K562 (cell line): ENCODE data around the gene CFAP251. TPM values are rescaled to one million over a fixed set of nuclear protein-coding genes. Genes with fewer than 3 reads are reported as not detected.

Experiments
- ATAC-seq: fragments of 200-7000 bp; cut with Tn5 transposase; 3 replicates; pipeline ENCODE4 v1.9.1; 2020; ENCODE audit warnings: moderate library complexity
- BruUV-seq: library from RNA; stranded (reverse); fragments of 400-500 nt; replicated peaks from 2 replicates; lab custom pipeline; 2021; lab: Mats Ljungman, UMichigan
- CTCF ChIA-PET: fragments of 300-600 bp; formaldehyde crosslinking; extraction: SDS; loops from one replicate; lab custom pipeline; 2021; ENCODE audit warnings: low intra/inter-chr PET ratio; lab: Yijun Ruan, JAX
- POLR2A ChIA-PET: fragments of 300-600, 350-650 bp; sonication (Branson Sonifier 250); formaldehyde crosslinking; extraction: SDS; loops from one replicate; lab custom pipeline; 2021; ENCODE audit warnings: antibody characterized with exemption, inconsistent platforms; lab: Yijun Ruan, JAX
- DNase-seq, 4 experiments: peaks; one replicate each; pipeline versions ENCODE4 v3.0.0 to v3.0.0-alpha.2; 2011 to 2018; ENCODE audit warnings: low spot score in 3 of 4, mixed read lengths in 3 of 4; ENCODE audit errors: extremely low read depth in 1 of 4
- FAIRE-seq: peaks from 2 replicates; lab custom pipeline; 2011; peaks lifted over from hg19 to GRCh38; lab: Jason Lieb, UNC
- H2AFZ ChIP-seq: 2 replicates; pipeline ENCODE4 v1.6.0; 2011; ENCODE audit warnings: low read depth, low read length, control low read depth, inconsistent platforms
- H3K27ac ChIP-seq: fragments of 200-600 bp; 3 replicates; pipeline ENCODE4 v1.8.0; 2011; ENCODE audit warnings: low read depth, mild to moderate bottlenecking, control low read depth, inconsistent platforms, low read length, moderate library complexity, mixed read lengths; ENCODE audit errors: extremely low read depth
- H3K27me3 ChIP-seq, 2 experiments: fragments of 300-600 bp in 1 of 2; 2 replicates in 1 of 2; 3 replicates in 1 of 2; pipeline versions ENCODE4 v1.6.0 to v1.8.0; 2011; ENCODE audit warnings: inconsistent platforms in 2 of 2, low read length in 2 of 2, mild to moderate bottlenecking in 1 of 2, mixed read lengths in 1 of 2, moderate library complexity in 1 of 2; ENCODE audit not compliant: control insufficient read depth in 2 of 2, insufficient read depth in 2 of 2
- H3K36me3 ChIP-seq: fragments of 300-600 bp; 3 replicates; pipeline ENCODE4 v1.8.0; 2011; ENCODE audit warnings: mild to moderate bottlenecking, low read length, inconsistent platforms; ENCODE audit not compliant: control insufficient read depth, insufficient read depth
- H3K4me1 ChIP-seq, 2 experiments: fragments of 200-600 bp in 1 of 2; replicated peaks in 1 of 2; 2 replicates in 1 of 2; 3 replicates in 1 of 2; pipeline versions ENCODE4 v1.5.1 to v1.8.0; 2011; ENCODE audit warnings: inconsistent platforms in 2 of 2, low read length in 2 of 2, mild to moderate bottlenecking in 1 of 2, mixed read lengths in 1 of 2, moderate library complexity in 1 of 2; ENCODE audit not compliant: control insufficient read depth in 2 of 2, insufficient read depth in 2 of 2
- H3K4me2 ChIP-seq: 2 replicates; pipeline ENCODE4 v1.6.1; 2011; ENCODE audit warnings: low read length, control low read depth, inconsistent platforms, mixed read lengths; ENCODE audit not compliant: insufficient read depth
- H3K4me3 ChIP-seq: fragments of 200-600 bp; sonication (generic), shearing (Covaris generic); 2 replicates; pipeline ENCODE4 v1.5.1; 2016; ENCODE audit warnings: control low read depth, inconsistent platforms
- H3K79me2 ChIP-seq: fragments of 200-600 bp; 3 replicates; pipeline ENCODE4 v1.8.0; 2011; ENCODE audit warnings: low read length, inconsistent platforms; ENCODE audit not compliant: control insufficient read depth, insufficient read depth
- H3K9ac ChIP-seq, 2 experiments: 2 replicates each; pipeline versions ENCODE4 v1.6.0 to v1.6.1; 2011; ENCODE audit warnings: low read depth in 2 of 2, low read length in 2 of 2, control low read depth in 1 of 2, inconsistent platforms in 1 of 2, mild to moderate bottlenecking in 1 of 2, mixed read lengths in 1 of 2; ENCODE audit not compliant: insufficient read depth in 1 of 2
- H3K9me1 ChIP-seq: one replicate; pipeline ENCODE4 v1.6.0; 2011; ENCODE audit warnings: inconsistent platforms, mild to moderate bottlenecking, low read length, moderate library complexity; ENCODE audit not compliant: control insufficient read depth, insufficient read depth
- H3K9me3 ChIP-seq: replicated peaks from 2 replicates; pipeline ENCODE4 v1.5.1; 2011; ENCODE audit warnings: low read depth, low read length, inconsistent platforms; ENCODE audit not compliant: control insufficient read depth, insufficient read depth
- H4K20me1 ChIP-seq: replicated peaks from 2 replicates; pipeline ENCODE4 v1.6.1; 2011; ENCODE audit warnings: low read length, inconsistent platforms, mixed read lengths; ENCODE audit not compliant: control insufficient read depth, insufficient read depth
- ATF4 ChIP-seq: fragments of 450-650 bp; formaldehyde crosslinking; IDR thresholded peaks from 2 replicates; pipeline ENCODE4 v1.4.0; 2022; ENCODE audit warnings: mild to moderate bottlenecking, moderate library complexity
- ELK1 ChIP-seq: sonication (generic); formaldehyde crosslinking; IDR thresholded peaks from 2 replicates; pipeline ENCODE4 v1.8.1; 2022; ENCODE audit warnings: missing genetic modification reagents
- FOXP4 ChIP-seq: sonication (generic); formaldehyde crosslinking; IDR thresholded peaks from 2 replicates; pipeline ENCODE4 v1.8.0; 2022; ENCODE audit warnings: mild to moderate bottlenecking, missing genetic modification reagents, borderline replicate concordance
- HNRNPLL ChIP-seq: fragments of 200-400 bp; formaldehyde crosslinking; IDR thresholded peaks from 2 replicates; pipeline ENCODE4 v1.6.1; 2017; ENCODE audit warnings: low read length, low read depth, mild to moderate bottlenecking; ENCODE audit not compliant: poor library complexity, severe bottlenecking
- PKNOX1 ChIP-seq: fragments of 450-650 bp; IDR thresholded peaks from 2 replicates; pipeline ENCODE4 v1.6.1; 2016
- STAT5A ChIP-seq: IDR thresholded peaks from 2 replicates; pipeline ENCODE4 v1.6.1; 2012; ENCODE audit warnings: low read length, inconsistent platforms, borderline replicate concordance
- TAF7 ChIP-seq: fragments of 450-650 bp; IDR thresholded peaks from 2 replicates; pipeline ENCODE4 v1.6.1; 2016; ENCODE audit warnings: missing genetic modification characterization, missing compliant biosample characterization
- U2AF1 ChIP-seq: fragments of 200-400 bp; formaldehyde crosslinking; optimal IDR thresholded peaks from 2 replicates; pipeline ENCODE3; 2017; ENCODE audit warnings: mild to moderate bottlenecking, low read depth, low read length, moderate library complexity
- ZKSCAN3 ChIP-seq: fragments of 250-450 bp; sonication (Bioruptor Pico); IDR thresholded peaks from 2 replicates; pipeline ENCODE4 v1.4.0; 2020
- ZNF133 ChIP-seq: fragments of 250-450 bp; sonication (Bioruptor Pico); IDR thresholded peaks from 2 replicates; pipeline ENCODE4 v1.4.0; 2020; ENCODE audit warnings: mild to moderate bottlenecking
- ZNF212 ChIP-seq: fragments of 450-650 bp; formaldehyde crosslinking; IDR thresholded peaks from 2 replicates; pipeline ENCODE4 v1.4.0; 2020; ENCODE audit warnings: mild to moderate bottlenecking
- ZNF764 ChIP-seq: fragments of 250-450 bp; sonication (Bioruptor Pico); IDR thresholded peaks from 2 replicates; pipeline ENCODE4 v1.4.0; 2020; ENCODE audit warnings: low read depth, mild to moderate bottlenecking, moderate library complexity
- WGBS: fragments of 100-300 bp; shearing (Covaris generic); methylation state at CpG from one replicate; pipeline ENCODE4 v1.1.6; 2016; ENCODE audit warnings: low coverage, mixed read lengths; ENCODE audit not compliant: insufficient coverage; ENCODE audit errors: missing lambda C conversion rate; 5-methylcytosine and 5-hydroxymethylcytosine counted together
- in situ Hi-C: fragments of 300-500 bp; cut with MboI; formaldehyde crosslinking; loops from 4 replicates; pipeline ENCODE4 v1.15.0; 2018; ENCODE audit warnings: inconsistent platforms, mixed read lengths
- intact Hi-C: fragments of 100-400 bp; cut with micrococcal nuclease; formaldehyde crosslinking; loops from 2 replicates; pipeline ENCODE4 v1.14.2; 2022
- polyA plus RNA-seq, 8 experiments: library from polyadenylated mRNA; depleted of rRNA in 4 of 8; stranded (reverse) in 5 of 8; unstranded in 3 of 8; fragments of >200 nt; fragmentation: Nextera tagmentation in 2 of 8; fragmentation: Illumina TruSeq in 1 of 8; extraction: Ambion mirVana in 2 of 8; extraction: Trizol in 1 of 8; gene quantifications; 2 replicates each; pipeline versions ENCODE4 v1.2.1 to v1.2.3, GENCODE V29; 2011 to 2014; ENCODE audit warnings: inconsistent platforms in 1 of 8, missing spikeins in 1 of 8
- total RNA-seq, 7 experiments: library from RNA; depleted of rRNA in 6 of 7; stranded (reverse); fragments of >200 nt in 6 of 7; fragmentation: Illumina TruSeq in 2 of 7; extraction: Trizol in 2 of 7; gene quantifications; 2 replicates each; pipeline versions ENCODE4 v1.2.1 to v1.2.3, GENCODE V29; 2011 to 2021; ENCODE audit warnings: low replicate concordance in 1 of 7

Gene CFAP251
- total and polyA plus RNA-seq, 9 of the 15 experiments (the other 6 are each of a cell fraction or from before 2014, with no cell fraction given): 16.6 to 31.0 (median 19.1) TPM

- TF ChIP-seq FOXP4 (CRISPR knock-in tag) (no peak), ZKSCAN3 (CRISPR knock-in tag) (no peak), U2AF1 (no peak), TAF7 (tag) (no peak), STAT5A (no peak), ZNF212 (CRISPR knock-in tag) (no peak), PKNOX1 (no peak)
- TF ChIP-seq, all 486 proteins: peak for 0
Measured at GRCh38 chr12:122043476-122043875, 125.1 kb downstream of the CFAP251 start (continued).

GRCh38 chr12:122045262-122045661 lies 126.9 kb downstream of the CFAP251 start:
- Histone ChIP-seq H2AFZ (no peak overlapping the region), H3K9me1 (no peaks in the 10 kb centered on the region), H3K79me2 (no peaks in the 10 kb centered on the region), H3K4me1 (peaks cover 0 to 3% of the 10 kb centered on the region in 2 experiments; a peak in 3 of 5 replicates), H3K27ac (no peak overlapping the region), H3K27me3 (no peaks in the 10 kb centered on the region), H4K20me1 (no peaks in the 10 kb centered on the region), H3K36me3 (peaks cover 47% of the 10 kb centered on the region; the same call in 2 of the 3 replicates), H3K9me3 (no peaks in the 10 kb centered on the region), H3K9ac (no peak overlapping the region), H3K4me2 (no peak overlapping the region), H3K4me3 (no peak overlapping the region)
- no TSS peak for BruUV-seq
- in situ Hi-C loops: no loop called here
- intact Hi-C loops: no loop called here
- ATAC-seq (no peak), FAIRE-seq (no peak), DNase-seq (no peak)
- 92% methylated on average over 7 of the region's 7 CpGs for whole genome bisulfite sequencing
- TF ChIP-seq ATF4 (CRISPR knock-in tag) (no peak), ZNF133 (no peak), HNRNPLL (no peak), ELK1 (no peak), ZNF764 (CRISPR knock-in tag) (no peak)
- ChIA-PET POLR2A (interaction anchor here (0.9 kb wide), 1 partner anchor 9 kb away, joined by 3 read pairs; no protein-coding TSS in a partner anchor), CTCF (no interaction called here)
